ENCODE results near the gene SPG7.

- no peak for TF ChIP-seq RAD21 (IDR thresholded peaks at IDR 0.05)
- no peak for TF ChIP-seq MAX (IDR thresholded peaks at IDR 0.05)
- TF ChIP-seq JUND (IDR thresholded peaks at IDR 0.05), result no peak
- no peak for TF ChIP-seq CTCF (IDR thresholded peaks at IDR 0.05; ENCODE audit: low read depth, low read length, missing input control)
- no peak for TF ChIP-seq HNF4A (conservative IDR thresholded peaks at IDR 0.05)
- no peak for TF ChIP-seq REST (IDR thresholded peaks at IDR 0.05)
These were observed 69.0 kb downstream of the SPG7 start for GRCh38 chr16:89577055-89577759.
